Measurements from ENCODE around the gene NUCB1.
"Not testable (repeated sequence)": the region's sequence is repeated elsewhere in the genome, so short reads cannot be mapped to it uniquely, and the experiment has no call there.

GRCh38 chr19:48879696-48880095 is 20.4 kb upstream of the NUCB1 start:
- TF ChIP-seq CTCF (IDR thresholded peaks at IDR 0.05; ENCODE audit: low read depth, low read length); POLR2A (IDR thresholded peaks at IDR 0.05; ENCODE audit: extremely low read depth, insufficient read length): not testable (repeated sequence)
